Measurements from ENCODE around the gene TMEM266. TPM values are rescaled to one million over a fixed set of nuclear protein-coding genes. Genes with fewer than 3 reads are reported as not detected.

The TMEM266 gene
- total RNA-seq, 2 experiments from 2014 or later = 0.14 TPM; not detected in 1

DNA sequence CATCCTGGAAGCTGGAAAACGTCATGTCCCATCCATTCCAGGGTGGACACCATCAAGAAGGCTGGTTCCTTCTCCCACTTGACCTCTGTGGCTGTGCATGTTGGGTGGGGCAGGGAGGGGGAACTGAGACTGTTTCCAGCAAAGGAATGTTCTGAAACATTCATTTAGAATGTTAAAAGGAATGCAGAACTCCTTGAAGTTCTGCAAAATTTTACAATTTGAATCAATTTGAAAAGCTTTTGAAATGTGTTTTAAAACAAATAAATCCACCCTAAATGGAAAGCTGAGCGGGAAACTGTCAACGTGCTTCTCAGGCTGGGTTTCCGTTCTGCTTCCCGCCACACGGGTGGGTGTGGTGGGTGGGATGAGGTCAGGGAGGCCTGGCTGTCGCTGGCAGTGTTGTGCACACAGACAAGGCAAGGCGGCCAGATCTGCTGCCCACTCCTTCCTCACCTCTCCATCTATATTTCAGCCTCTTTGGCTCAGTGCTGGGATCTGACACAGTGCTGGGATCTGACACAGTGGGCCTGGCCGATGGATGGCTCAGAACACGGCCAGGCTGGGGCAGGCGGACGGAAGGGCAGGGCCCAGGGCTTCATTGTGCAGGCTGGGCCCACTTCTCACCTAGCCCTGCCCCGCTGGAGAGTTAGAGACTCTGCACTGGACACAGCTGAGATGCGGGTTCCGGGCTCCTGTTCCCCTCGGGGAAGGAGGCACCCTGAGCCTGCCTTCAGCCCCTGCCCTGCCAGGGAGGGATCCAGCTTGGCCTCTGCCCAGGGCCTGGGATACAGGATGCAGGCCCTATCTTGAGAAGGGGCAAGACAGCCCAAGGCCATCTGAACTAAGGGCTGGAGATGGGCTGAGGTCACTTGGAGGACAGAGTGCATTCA is 110.4 kb downstream of the TMEM266 start:
- Mint-ChIP-seq H3K4me1 (ENCODE audit: low read depth) (no peaks in the 10 kb centered on the region), H3K9me3 (peaks cover 5% of the 10 kb centered on the region), H3K4me3 (no peak overlapping the region), H3K36me3 (no peaks in the 10 kb centered on the region), H3K27me3 (peaks cover 4% of the 10 kb centered on the region), H3K27ac (no peak overlapping the region)
- ChIA-PET POLR2A (no interaction called here), CTCF (no interaction called here)
- DNase-seq = no peak
- intact Hi-C loops (cut with micrococcal nuclease) = no loop called here

- POLR2A ChIA-PET = no interaction called here
- intact Hi-C loops (cut with micrococcal nuclease) = no loop called here
Measured at GRCh38 chr15:76172782-76173181, 113.0 kb downstream of the TMEM266 start.

GRCh38 chr15:76173317-76173834 is 113.6 kb downstream of the TMEM266 start:
- ChIA-PET POLR2A (no interaction called here), CTCF (no interaction called here)
- intact Hi-C loops (cut with micrococcal nuclease) = no loop called here
- no peak for DNase-seq
- Mint-ChIP-seq H3K4me1 (ENCODE audit: low read depth) (no peaks in the 10 kb centered on the region), H3K9me3 (peaks cover 5% of the 10 kb centered on the region), H3K27ac (no peak overlapping the region), H3K27me3 (peaks cover 20% of the 10 kb centered on the region), H3K36me3 (no peaks in the 10 kb centered on the region), H3K4me3 (no peak overlapping the region)

More at GRCh38 chr15:76172782-76173181, 113.0 kb downstream of the TMEM266 start:
- Mint-ChIP-seq H3K4me1 (ENCODE audit: low read depth) (no peaks in the 10 kb centered on the region), H3K36me3 (no peaks in the 10 kb centered on the region), H3K9me3 (peaks cover 5% of the 10 kb centered on the region), H3K4me3 (no peak overlapping the region), H3K27me3 (peaks cover 15% of the 10 kb centered on the region), H3K27ac (no peak overlapping the region)
- CTCF ChIA-PET = no interaction called here
- DNase-seq = no peak

GRCh38 chr15:76174654-76175053 is 114.9 kb downstream of the TMEM266 start:
- intact Hi-C loops (cut with micrococcal nuclease) = no loop called here
- Mint-ChIP-seq H3K27me3 (peaks cover 27% of the 10 kb centered on the region), H3K27ac (no peak overlapping the region), H3K36me3 (no peaks in the 10 kb centered on the region), H3K4me3 (no peak overlapping the region), H3K9me3 (peaks cover 5% of the 10 kb centered on the region), H3K4me1 (ENCODE audit: low read depth) (no peaks in the 10 kb centered on the region)
- ChIA-PET CTCF (interaction anchor here (1.2 kb wide), 1 partner anchor 11 kb away, joined by 3 read pairs; no protein-coding TSS in a partner anchor), POLR2A (no interaction called here)
- DNase-seq = no peak

DNA sequence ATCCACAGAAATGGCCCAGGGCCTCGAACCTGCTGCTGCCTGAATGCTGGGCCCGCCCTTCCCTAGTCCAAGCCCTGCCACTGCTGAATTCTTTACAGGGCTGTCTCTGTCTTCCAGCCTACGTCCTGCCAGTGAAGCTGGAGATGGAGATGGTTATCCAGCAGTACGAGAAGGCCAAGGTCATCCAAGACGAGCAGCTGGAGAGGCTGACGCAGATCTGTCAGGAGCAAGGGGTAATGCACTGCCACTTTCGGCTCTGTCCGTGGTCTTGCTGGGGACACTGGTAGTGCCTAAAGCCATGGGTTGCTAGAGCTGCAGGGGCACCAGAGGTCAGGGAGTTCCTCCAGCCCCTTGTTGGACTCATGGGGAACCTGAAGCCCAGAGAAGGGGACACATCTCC is 115.7 kb downstream of the TMEM266 start:
- POLR2A ChIA-PET = no interaction called here
- DNase-seq = no peak
- H3K27ac Mint-ChIP-seq = no peak overlapping the region
- H3K27me3 Mint-ChIP-seq = peaks cover 30% of the 10 kb centered on the region
- H3K4me1 Mint-ChIP-seq (ENCODE audit: low read depth) = no peaks in the 10 kb centered on the region
- no peak overlapping the region for H3K4me3 Mint-ChIP-seq
- peaks cover 5% of the 10 kb centered on the region for H3K9me3 Mint-ChIP-seq
- CTCF ChIA-PET = interaction anchor here (1.0 to 1.2 kb wide), 2 partner anchors 10 to 25 kb away, joined by 3 read pairs; no protein-coding TSS in a partner anchor
- no peaks in the 10 kb centered on the region for H3K36me3 Mint-ChIP-seq
- intact Hi-C loops (cut with micrococcal nuclease) = no loop called here

DNA sequence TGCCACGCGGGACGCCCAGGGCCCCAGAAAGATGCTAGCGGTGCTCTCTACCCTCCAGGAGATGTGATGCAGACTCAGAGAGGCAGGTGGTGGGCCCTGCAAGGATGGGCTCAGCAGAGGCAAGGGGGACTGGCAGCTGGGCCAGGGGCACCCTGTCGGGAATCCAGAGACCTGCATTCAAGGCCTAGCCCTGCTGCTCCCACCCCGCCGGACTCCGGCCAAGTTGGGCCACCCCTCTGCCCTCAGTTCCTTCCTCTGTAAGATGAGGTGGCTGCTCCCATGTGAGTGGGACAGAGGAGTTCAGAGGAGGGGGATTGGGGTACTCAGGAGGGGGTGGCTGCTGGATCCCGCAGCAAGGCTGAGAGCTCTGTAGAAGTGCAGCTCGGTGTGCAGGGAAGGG is 116.3 kb downstream of the TMEM266 start:
- no peaks in the 10 kb centered on the region for H3K36me3 Mint-ChIP-seq
- H3K27ac Mint-ChIP-seq = no peak overlapping the region
- ChIA-PET POLR2A (no interaction called here), CTCF (interaction anchor here (1.0 kb wide), 1 partner anchor 26 kb away, joined by 3 read pairs; no protein-coding TSS in a partner anchor)
- no peaks in the 10 kb centered on the region for H3K4me1 Mint-ChIP-seq (ENCODE audit: low read depth)
- H3K27me3 Mint-ChIP-seq = peaks cover 34% of the 10 kb centered on the region
- intact Hi-C loops (cut with micrococcal nuclease) = no loop called here
- no peak for DNase-seq
- peaks cover 5% of the 10 kb centered on the region for H3K9me3 Mint-ChIP-seq
- H3K4me3 Mint-ChIP-seq = no peak overlapping the region

- intact Hi-C loops (cut with micrococcal nuclease) = no loop called here
- H3K4me3 Mint-ChIP-seq = no peak overlapping the region
- ChIA-PET POLR2A (no interaction called here), CTCF (interaction anchor here (0.7 kb wide), 1 partner anchor 9 kb away, joined by 3 read pairs; no protein-coding TSS in a partner anchor)
- DNase-seq = no peak
- H3K36me3 Mint-ChIP-seq = no peaks in the 10 kb centered on the region
- peaks cover 38% of the 10 kb centered on the region for H3K27me3 Mint-ChIP-seq
- H3K27ac Mint-ChIP-seq = no peak overlapping the region
- peaks cover 5% of the 10 kb centered on the region for H3K9me3 Mint-ChIP-seq
- H3K4me1 Mint-ChIP-seq (ENCODE audit: low read depth) = peaks cover 5% of the 10 kb centered on the region
Measured at GRCh38 chr15:76176487-76177085, 116.8 kb downstream of the TMEM266 start.

DNA sequence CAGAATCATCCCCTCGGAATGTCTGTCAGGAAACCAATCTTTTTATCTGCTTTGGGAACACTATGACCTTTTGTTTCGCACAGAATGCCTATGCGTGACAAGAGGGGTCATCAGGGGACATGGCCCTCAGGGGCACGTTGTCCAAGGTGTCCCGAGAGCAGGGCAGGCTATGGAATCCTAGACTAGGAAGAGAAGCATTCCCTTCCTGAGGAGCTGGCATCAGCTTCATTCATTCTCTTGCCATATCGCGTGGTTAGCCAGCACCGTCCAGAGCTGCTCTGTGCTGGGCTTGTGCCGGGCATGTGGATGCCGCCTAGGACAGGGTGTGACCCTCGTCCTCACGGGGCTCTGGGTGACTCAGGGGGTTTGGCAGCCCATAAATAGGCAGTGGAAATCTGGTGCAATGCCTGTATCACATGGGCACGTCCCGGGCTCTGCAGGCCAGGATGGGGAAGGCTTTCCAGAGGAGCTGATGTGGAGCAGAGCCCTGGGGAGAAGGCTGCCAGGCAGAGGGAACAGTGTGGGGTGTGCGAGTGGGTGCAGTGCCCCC is 117.8 kb downstream of the TMEM266 start:
- ChIA-PET CTCF (interaction anchor here (0.7 kb wide), 1 partner anchor 8 kb away, joined by 3 read pairs; no protein-coding TSS in a partner anchor), POLR2A (no interaction called here)
- DNase-seq = no peak
- no peaks in the 10 kb centered on the region for H3K36me3 Mint-ChIP-seq
- no peak overlapping the region for H3K27ac Mint-ChIP-seq
- H3K4me1 Mint-ChIP-seq (ENCODE audit: low read depth) = peaks cover 11% of the 10 kb centered on the region
- peaks cover 5% of the 10 kb centered on the region for H3K9me3 Mint-ChIP-seq
- H3K4me3 Mint-ChIP-seq = no peak overlapping the region
- H3K27me3 Mint-ChIP-seq = peaks cover 44% of the 10 kb centered on the region
- intact Hi-C loops (cut with micrococcal nuclease) = no loop called here

GRCh38 chr15:76178296-76179000 is 118.7 kb downstream of the TMEM266 start:
- Mint-ChIP-seq H3K27ac (no peak overlapping the region), H3K27me3 (peaks cover 44% of the 10 kb centered on the region), H3K36me3 (no peaks in the 10 kb centered on the region), H3K9me3 (peaks cover 5% of the 10 kb centered on the region), H3K4me1 (ENCODE audit: low read depth) (peaks cover 12% of the 10 kb centered on the region), H3K4me3 (no peak overlapping the region)
- intact Hi-C loops (cut with micrococcal nuclease) = no loop called here
- ChIA-PET CTCF (no interaction called here), POLR2A (no interaction called here)
- DNase-seq = no peak

DNA sequence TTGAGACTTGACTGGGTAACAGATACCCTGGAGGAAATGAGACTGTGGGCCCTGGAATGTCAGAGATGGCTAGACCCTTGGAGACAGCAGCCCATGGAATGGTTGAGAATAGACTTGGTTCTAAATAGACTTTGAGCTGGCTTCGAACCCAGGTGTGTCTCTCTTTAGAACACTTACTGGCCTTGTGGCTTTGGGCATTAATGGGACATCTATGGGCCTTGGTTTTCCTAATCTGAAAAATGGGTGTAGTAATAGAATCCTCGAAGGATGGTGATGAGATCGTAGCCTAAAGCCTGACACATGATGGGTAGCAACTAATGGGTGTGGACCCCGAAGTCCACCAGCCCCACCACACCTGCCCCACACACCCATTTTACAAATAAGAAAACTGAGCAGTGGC is 119.2 kb downstream of the TMEM266 start:
- Mint-ChIP-seq H3K4me3 (no peak overlapping the region), H3K27me3 (peaks cover 48% of the 10 kb centered on the region), H3K36me3 (no peaks in the 10 kb centered on the region), H3K4me1 (ENCODE audit: low read depth) (peaks cover 12% of the 10 kb centered on the region), H3K9me3 (peaks cover 5% of the 10 kb centered on the region), H3K27ac (no peak overlapping the region)
- CTCF ChIA-PET = no interaction called here
- intact Hi-C loops (cut with micrococcal nuclease) = no loop called here
- POLR2A ChIA-PET = no interaction called here
- DNase-seq = no peak

DNA sequence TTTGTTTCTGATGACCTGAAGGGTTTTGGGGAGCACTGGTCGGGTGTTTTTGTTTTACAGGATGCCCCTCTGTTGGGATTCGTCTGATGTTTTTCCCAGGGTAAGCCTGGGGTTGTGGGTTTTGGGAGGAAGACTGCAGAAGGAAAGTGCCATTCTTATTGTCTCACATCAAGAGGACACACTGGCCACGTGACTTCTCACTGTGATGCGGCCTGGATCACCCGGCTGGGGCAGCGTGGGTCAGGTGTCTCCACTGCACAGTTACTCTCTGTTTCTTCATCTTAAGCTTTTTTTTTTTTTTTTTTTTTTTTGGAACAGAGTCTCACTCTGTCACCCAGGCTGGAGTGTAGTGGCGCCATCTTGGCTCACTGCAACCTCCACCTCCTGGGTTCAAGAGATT is 120.5 kb downstream of the TMEM266 start:
- CTCF ChIA-PET = no interaction called here
- POLR2A ChIA-PET = interaction anchor here (0.6 kb wide), 1 partner anchor 1149 kb away, joined by 3 read pairs; no protein-coding TSS in a partner anchor
- Mint-ChIP-seq H3K4me1 (ENCODE audit: low read depth) (peaks cover 12% of the 10 kb centered on the region), H3K9me3 (no peaks in the 10 kb centered on the region), H3K4me3 (no peak overlapping the region), H3K27ac (no peak overlapping the region), H3K36me3 (no peaks in the 10 kb centered on the region), H3K27me3 (peaks cover 50% of the 10 kb centered on the region)
- intact Hi-C loops (cut with micrococcal nuclease) = loop anchor here (10.0 kb wide), 1 partner anchor 154 kb away; the partner anchor contains the start of gene ISL2
- no peak for DNase-seq

All from activated CD4-positive, alpha-beta memory T cell treated with anti-CD3 and anti-CD28 coated beads for 36 hours (primary cell).